HL-60/S4 treated with phorbol 12-myristate 13-acetate at 8.2 ng/mL for 4 days and 3 days (cell line): Measurements from ENCODE around the gene DPM3.

Experiments
- in situ Hi-C: fragments of 300-500 bp; cut with MboI; formaldehyde crosslinking; loops from 2 replicates; pipeline ENCODE4 v1.15.0; 2022; ENCODE audit warnings: low sequenced_read_pairs

The DPM3 gene

DNA sequence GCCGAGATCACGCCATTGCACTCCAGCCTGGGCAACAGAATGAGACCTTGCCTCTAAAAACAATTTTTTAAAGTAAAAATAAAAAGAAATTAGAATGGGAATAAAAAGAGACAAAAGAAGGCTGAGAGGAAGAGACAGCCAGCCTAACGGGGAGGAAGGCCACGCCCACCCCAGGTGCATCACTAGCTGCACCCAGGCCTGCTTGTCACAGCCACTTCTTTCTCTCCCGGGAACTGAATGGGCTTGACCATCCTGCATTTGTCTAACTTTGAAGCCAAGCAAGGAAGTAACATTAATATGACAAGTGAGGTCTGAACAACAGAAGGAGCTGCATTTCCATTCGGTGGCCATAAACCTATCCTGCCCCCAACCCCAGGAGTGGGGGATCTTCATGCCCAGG, 33.5 kb downstream of the DPM3 start:
- in situ Hi-C loops: no loop called here

DNA sequence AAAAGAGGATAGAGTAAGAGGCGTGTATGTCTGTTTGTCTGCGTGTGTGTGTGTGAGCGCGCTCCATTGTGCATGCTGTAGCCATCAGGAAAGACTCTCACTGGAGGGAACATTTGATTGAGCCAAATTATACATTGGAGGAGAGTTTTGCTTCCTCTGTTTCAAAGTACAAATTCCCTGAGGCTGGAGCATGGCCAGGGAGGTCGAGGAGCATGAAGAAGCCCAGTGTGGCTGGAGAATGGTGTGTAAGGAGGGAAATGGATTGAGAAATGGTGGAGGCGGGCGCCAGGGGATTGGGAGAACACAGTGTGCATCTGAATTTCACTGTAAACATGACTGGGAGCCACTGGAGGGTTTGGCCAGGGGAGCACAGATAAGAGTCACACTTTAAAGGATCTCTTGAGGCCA, 34.7 kb downstream of the DPM3 start:
- in situ Hi-C loops: no loop called here

DNA sequence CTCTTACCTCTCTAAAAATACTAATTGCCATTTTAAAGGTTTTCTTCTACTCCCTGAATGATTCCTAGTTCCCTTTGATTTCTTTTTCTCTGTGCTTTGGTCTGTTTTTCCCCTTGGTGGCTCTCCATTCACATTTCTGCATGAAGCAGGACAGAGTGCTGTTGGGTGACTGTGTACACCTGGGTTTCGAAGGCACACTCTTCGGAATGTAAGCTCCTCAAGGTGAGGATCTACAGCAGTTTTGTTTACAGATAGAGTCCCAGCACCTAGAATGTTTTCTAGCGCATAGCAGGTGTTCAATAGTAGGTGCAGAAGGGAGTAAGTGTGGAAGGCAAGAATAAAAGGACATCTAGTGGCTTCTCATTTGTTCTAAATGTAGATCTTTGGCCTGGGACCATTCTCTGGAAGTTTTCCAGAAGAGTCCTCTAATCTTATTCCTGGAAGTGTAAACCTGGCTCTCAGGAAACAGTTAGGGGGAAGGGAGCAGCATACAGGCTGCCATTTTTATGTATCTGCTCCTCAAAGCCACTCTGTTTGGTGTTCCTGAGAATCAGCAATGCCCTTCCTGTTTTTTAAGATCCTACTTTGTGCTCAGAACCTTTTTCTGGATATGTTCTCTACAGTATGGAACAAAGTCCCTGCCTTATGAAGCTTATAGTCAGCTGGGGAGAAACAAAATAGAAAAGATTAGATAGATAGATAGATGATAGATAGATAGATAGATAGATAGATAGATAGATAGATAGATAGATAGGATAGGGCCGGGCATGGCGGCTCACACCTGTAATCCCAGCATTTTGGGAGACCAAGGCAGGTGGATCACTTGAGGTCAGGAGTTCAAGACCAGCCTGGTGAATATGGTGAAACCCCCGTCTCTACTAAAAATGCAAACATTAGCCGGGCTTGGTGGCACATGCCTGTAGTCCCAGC, 35.5 kb downstream of the DPM3 start:
- in situ Hi-C loops: no loop called here

DNA sequence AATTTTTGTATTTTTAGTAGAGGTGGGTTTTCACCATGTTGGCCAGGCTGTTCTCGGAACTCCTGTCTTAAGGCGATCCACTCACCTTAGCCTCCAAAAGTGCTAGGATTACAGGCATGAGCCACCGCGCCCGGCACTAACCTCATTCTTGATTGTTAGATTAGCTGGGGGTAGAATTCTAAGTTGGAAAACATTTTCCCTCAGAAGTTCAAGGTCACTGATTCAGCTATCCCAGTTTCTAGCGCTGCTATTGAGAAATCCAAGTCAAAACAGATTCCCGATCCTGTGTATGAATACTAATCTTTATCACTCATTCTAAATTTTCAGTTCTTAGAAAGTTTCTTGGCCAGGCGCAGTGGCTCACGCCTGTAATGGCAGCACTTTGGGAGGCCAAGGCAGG, 37.0 kb downstream of the DPM3 start:
- in situ Hi-C loops: no loop called here

DNA sequence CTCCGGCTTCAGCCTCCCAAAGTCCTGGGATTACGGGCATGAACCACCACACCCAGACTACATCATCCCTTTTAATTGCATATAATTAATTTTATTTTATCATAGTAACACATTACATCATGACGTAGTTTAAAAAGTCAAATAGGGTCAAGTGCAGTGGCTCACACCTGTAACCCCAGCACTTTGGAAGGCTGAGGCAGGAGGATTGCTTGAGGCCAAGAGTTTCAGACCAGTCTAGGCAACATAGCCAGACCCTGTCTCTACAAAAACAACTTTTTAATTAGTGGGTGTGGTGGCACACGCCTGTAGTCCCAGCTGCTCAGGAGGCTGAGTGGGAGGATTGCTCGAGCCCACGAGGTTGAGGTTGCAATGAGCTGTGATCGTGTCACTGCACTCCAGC, 41.0 kb downstream of the DPM3 start:
- in situ Hi-C loops: loop anchor here (5.0 kb wide), 1 partner anchor 68 kb away; no protein-coding TSS in a partner anchor

DNA sequence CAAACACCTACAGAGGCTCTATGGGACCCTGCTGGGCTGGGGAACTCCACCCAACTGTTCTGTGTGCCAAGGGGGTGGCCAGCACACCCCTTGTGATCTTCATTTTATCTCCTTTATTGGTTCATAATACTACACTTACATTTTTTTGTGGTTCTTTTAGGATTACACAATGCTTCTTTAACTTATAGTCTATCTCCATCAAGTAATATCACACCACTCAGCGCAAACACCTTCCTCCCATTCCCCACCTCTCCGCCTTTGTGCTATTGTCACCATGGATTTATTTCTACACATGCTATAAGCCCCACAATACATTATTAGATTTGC, 45.7 kb downstream of the DPM3 start:
- in situ Hi-C loops: no loop called here

DNA sequence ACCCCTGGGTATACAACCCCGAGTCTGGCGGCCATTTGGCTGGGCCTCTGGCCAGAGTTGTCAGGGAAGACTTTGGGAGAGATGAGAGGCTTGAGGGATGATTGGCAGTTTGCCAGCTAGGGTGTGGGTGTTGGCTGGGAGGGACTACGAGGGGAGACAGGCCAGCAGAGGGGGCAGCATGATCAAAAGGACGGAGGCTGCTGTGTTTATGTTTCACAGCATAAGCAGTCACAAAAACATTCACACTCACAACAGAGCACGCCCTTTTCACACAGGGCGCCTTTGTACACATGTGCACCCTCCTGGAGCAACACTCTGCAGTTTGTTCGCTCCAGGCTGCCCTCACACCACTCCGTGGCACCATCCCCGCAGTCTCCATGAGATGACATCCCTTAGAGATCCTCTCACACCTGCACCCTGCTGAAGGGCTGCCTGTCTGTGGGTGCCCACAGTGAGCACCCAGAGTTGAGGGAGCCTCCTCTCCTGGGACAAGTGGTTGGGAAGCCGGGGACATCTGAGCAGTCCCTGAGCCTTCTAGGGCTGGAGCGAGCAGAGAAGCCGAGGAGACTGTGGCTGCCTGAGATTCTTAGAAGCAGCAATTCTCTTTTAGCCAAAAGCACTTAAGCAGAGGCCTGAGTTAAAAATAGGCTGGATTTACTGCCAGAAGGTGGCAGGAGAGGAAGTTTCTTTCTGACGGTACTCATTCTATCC, 46.3 kb downstream of the DPM3 start:
- in situ Hi-C loops: no loop called here

DNA sequence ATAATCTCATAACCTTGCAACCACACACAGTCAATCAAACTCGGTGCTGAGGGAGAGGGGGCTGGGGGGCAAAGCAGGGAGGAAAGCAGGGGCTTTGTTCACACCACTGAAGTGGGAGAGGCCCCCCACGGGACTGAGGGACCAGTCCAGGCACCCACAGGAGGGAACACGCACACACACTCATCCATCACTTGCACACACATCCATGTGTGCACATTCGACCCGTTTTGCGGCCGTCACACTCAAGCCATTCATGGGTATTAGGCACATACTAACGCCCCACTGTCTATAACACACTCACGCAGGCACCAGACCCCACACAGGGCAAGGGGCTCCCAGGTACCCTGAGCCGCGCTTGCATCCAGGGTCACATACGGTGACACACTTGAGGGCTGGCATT, 47.7 kb downstream of the DPM3 start:
- in situ Hi-C loops: no loop called here

DNA sequence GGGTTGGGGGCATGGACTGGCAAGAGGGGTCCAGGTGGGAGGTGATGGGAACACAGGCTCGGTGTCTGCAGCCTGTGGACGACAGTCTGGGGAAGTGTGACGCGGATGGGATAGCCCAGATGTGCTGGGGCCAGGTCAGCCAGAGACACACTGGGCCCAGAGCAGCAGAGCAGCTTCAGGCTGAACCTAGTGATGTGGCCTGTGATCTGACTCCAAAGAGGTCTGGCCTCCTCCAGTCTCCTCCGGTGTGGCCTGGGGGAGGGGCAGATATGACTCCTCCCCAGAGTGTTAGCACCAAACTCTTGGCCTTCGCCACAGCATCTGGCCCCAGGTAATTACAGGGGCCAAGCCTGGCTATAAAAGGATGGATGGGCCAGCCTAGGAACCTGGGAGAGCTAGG, 48.2 kb downstream of the DPM3 start:
- in situ Hi-C loops: no loop called here

DNA sequence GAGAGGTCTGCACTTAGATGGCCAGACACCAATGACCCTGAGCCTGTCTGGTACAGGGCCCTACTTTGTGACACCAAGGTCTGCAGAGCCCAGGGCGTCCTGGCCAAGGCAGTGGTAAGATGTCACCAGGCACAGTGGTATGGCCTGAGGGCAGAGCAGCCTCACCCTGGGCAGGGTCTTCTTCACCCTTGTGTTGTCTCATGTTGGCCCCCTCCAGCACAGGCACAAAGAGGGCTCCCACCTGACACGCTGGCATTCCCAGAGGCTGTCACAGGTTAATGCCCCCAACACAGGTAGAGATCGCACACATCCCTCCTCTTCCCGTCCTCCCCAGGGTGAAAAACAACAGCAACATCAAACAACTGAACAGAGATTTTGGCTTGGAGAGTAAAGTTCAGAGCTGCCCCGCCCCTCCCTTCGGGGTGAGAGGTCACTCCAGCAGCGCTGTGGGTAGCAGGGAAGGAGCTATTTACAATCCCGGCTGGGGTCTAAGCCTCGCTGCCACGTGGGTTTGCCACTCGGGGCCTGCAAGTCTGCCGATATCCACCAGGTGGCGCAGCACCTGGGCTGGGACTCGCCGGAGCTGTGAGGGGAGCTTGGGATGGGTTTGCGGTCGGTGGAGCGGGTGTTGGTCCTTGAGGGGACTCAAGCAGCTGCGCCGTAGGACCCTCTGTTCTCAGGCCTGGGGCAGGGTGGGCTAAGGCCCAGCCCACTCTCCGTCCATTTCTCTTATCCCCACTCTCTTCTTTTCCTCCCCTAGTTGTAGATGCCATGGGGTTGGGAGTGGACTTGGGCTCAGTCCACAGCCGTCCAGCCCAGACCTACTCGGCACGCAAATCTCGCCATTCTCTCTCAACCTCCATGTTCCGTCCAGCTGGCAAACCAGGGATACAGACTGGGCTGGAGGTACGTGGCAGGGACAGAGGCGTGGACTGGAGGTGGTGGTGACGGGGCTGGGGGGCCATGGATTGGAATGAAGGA, 49.0 kb downstream of the DPM3 start:
- in situ Hi-C loops: no loop called here
